NCI-H774 (cell line): Measurements from ENCODE around the gene POLD4.
A peak's percentile ranks its signal among the peaks of the same experiment; 100 is the strongest.

Source experiments
- DNase-seq: peaks from one replicate; lab custom pipeline; 2025; lab: John Stamatoyannopoulos, UW

Gene POLD4

DNA sequence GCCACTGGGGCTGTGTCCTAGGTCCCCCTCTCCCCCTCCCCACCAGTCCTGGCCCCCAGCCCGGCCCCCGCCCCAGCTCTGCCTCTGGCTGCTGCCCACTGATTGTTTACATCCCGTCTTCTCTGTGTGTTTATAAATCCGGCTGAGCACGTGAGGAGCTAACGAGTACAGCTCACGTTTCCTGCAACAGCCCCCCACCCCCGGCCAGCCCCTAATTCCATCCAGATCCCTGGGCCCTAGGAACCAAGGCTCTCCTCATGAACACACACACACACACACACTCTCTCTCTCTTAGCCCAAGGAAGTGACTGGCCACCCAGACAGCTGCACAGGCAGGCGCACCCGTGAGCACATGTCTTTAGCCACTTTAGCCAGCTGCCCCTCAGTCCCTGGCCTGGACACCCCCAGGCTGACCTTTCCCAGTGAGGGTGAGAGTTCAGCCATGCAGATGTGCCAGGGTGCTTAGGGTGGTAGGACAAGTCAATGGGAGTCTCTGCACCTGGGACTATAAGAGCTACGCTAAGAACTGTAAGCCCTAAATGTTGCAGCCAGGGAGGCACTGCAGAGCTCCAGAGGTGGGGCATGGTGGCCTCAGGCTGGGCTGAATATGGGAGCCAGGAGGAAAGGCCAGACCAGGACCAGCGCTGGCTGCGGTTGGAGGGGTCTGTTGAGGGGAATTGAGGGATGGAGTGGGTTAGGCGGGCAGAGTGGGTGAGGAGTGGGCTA is 17.2 kb upstream of the POLD4 start:
- no peak for DNase-seq

GRCh38 chr11:67369801-67370284 is 16.5 kb upstream of the POLD4 start:
- DNase-seq = no peak

GRCh38 chr11:67369275-67369674 is 15.9 kb upstream of the POLD4 start:
- no peak for DNase-seq

GRCh38 chr11:67368621-67369020 is 15.3 kb upstream of the POLD4 start:
- no peak for DNase-seq

DNA sequence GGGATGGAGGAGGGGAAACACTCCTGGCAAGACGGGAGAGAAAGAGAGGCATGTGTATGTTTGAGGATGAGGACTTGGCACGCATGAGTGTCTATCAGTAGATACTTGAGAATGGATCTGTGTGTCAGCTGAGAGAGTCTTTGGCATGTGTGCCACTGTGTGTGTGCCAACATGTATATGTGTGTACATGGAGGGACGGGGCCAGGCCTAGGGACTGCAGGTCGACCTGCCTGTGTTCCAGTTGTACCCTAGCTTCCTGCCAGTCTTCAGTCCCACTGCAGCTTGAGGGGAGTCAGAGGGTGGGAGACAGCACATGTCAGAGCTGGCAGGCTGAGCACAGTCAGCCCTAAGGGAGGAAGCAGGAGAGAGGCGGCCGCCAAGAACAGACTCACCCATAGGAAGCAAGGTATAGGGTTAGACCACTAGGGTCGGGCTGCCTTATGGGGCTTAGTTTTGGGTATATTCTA is 14.4 kb upstream of the POLD4 start:
- no peak for DNase-seq

DNA sequence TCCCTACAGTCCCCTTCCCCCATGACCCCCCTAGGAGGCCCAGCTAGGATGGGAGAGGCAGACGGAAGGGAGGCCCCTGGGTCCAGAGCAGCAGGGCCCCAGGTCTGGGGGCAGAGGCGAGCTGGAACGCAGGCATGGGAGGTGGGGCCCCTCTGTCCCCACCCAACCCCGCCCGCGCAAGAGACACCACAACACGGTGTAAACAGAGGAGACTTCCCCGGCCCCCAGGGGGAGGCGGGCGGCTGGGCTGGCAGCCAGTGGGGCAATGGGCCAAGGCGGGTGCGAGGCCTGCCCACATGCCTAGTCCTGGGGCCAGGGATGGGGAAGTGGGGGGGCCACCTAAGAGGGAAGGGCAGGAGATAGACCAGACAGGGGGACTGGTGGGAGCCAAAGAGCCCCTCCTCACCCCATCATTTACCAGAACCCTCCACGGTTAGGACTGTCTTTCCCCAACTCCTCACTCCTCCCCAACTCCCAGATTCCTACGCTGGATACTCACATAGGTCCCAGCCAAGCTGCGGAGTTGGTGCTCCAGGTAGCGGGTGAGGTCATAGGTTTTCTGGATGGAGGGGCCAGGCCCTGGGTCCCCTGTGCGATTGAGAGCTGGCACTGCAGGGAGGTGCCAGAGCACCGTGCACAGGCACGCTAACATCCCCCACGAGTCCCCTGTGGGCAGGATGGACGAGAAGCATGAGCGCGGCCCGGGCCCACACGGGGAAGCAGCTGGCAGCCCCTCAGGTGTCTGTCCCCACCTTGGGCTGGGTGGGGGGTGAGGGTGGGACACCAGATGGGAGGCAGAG is 13.8 kb upstream of the POLD4 start:
- no peak for DNase-seq

DNA sequence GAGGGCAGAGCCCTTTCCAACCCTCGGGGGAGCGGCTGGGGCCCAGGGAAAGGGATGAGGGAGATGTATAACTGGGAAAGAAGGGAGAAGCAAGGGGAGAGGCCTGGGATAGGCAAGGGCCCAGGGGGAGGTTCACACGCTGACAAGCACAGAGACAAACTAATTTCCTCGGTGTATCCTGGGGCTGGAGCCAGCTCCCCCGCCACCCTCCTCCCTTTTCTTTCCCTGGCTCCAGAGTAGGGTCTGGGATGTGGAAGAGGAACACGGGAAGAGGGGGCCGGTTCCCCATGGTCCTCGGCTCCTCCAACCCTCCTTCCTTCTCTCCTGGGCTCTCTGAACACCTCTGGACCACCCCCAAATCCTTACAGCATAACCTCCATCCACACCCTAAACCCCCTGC is 13.2 kb upstream of the POLD4 start:
- no peak for DNase-seq

- DNase-seq = no peak
Measured at GRCh38 chr11:67365736-67366444, 12.5 kb upstream of the POLD4 start.

- DNase-seq = no peak
Measured at GRCh38 chr11:67364783-67365722, 11.7 kb upstream of the POLD4 start.

DNA sequence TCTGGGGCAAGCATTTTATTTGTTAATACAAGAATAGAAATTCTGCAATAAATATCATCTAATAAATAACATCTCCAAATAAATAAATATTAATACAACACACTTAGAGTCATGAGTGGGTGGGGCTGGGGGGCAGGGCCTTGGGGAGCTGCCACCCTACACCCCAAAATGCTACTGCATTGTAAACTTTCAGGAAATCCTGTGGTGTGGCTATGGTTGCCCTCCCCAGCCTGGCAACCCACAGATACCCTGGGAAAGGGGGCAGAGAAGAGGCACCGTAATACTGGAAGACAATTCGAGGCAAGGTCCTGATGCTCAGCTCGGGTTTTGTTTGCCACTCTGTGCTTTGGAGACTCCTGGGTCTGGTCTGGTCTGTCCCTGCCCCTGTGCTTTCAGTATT is 10.8 kb upstream of the POLD4 start:
- DNase-seq = no peak

DNA sequence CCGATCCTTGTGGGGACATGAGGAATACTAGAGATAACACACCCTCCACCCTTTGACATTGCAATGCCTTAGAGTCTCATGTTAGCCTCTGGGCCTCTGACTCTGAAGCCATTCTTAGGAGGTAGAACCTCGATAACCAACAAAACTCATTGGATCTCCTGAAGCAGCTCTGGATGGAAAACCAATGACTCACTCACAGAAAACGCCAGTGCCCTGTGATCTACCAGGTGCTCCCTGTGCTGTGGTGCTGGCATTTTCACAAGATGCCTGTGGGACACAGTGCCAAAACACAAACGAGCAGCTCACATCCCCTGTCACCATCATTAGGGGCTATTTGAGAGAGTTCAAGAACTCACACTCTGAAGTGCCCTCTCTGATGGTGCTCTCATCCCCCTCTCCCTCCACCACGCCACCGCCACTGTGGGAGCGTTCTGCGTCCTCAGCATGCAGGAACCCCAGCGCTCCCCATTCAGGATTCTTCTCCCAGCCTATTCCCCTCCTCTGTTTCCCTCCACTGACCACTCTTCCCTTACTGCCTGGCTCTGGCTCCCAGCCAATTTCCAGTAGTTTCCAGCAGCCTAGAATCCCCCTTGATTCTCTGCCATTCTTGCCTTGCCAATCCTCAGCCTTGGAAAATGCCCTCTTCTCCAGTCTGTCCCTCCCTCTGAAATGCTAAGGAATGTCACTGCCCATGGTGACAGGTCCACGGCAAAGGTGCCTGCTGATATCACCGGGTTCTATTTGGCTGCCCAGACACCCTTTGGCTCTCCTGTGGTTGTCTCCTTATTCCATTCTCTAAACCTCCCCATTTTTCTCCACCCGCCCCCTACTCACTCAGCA is 4.7 kb upstream of the POLD4 start:
- no peak for DNase-seq

GRCh38 chr11:67356864-67357561 is 3.7 kb upstream of the POLD4 start:
- DNase-seq = peak; percentile 69

GRCh38 chr11:67356387-67356863 is 3.1 kb upstream of the POLD4 start:
- no peak for DNase-seq

GRCh38 chr11:67355794-67356386 is 2.5 kb upstream of the POLD4 start:
- DNase-seq = no peak

DNA sequence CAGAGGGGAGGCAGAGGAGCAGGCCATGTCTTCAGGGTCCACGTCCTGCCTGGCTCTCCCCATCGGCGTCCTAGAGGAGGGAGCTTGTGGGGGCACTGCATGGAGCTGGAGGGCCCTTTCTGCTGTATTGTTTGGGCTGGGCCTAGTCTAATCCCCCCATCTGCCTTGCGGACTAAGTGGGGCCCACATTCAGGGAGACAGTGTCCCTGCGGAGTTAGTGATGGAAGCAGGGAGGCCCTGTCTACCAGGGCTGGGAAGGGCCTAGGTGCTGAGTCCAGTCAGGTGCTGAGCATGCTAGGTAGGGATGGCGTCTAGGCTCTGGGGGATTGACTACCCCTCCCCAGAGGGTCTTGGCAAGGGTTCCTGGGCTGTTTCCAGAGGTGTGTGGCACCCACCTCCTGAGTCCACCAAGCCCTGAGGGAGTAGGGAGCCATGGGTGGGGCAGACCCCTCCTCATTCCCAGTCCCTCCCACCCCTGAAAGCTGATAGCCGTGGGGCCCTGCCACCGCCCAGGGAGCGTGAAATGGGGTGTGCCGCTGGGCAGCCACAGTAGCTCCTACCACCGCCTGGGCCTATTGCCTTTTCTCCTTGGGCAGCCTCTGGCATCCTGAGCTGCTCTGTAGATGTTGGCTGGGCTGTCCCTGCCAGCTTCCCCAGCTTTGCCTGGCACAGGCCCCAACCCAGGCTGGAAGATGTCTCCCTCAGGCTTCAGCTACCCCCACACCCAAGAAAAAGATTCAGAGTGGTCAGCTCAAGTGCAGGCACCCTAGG is 1.9 kb upstream of the POLD4 start:
- no peak for DNase-seq

DNA sequence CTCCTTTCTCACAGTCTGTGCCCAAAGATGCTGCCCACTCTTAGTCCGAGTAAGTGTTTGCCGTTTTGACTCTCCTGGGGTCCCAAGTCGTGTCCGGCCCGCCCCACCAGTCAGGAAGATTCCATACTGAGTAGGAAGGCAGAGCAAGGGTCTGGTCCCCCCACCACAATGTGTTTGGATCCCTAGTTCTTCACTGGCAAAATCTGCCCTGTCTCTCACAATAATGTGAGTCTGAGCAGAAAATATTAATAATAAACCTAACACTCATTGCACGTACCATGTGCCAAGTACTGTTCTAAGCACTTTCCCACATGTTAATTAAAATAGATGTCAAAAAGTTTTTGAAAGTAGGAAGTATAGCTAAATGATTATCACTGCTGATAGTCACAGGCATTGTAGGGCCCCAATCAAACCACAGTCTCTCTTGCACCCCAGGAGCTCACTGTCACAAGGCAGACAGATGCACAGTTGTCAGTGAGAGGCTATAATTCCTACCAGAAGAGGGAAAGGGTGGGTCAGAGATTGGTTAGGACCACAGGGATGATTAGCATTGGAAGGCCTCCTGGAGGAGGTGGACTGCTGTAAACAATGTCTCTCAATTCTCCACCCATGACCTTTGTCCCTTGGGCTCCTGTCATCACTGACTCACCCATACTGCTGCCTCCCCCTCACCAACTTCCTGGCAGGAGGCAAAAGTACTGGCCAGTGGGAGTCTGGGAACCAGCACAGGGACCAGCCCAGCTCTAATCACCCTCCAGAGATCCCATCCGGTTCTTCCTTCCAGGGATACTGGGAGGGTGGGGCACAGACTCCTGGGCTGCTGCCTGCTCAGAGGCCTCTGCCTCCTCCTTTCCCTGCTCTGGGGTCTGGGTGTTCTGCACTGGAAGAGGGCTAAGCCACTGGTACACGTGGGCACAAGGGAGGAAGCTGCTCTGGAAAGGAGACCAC is 1.0 kb upstream of the POLD4 start:
- DNase-seq = no peak

GRCh38 chr11:67352546-67353316 is 615 bp downstream of the POLD4 start:
- DNase-seq = no peak
